NOMO-1 treated with DMSO at 0.1 percent for 48 hours (cell line): ENCODE results near the gene CLSTN1.

ENCODE experiments used
- DNase-seq: peaks from one replicate; lab custom pipeline; 2025; ENCODE audit not compliant: unreplicated experiment; lab: John Stamatoyannopoulos, UW

The CLSTN1 gene

GRCh38 chr1:9688599-9688998 lies 135.2 kb downstream of the CLSTN1 start:
- DNase-seq = no peak

GRCh38 chr1:9687874-9688582 lies 135.7 kb downstream of the CLSTN1 start:
- DNase-seq = no peak

- no peak for DNase-seq
Observed at GRCh38 chr1:9687120-9687873, 136.5 kb downstream of the CLSTN1 start.

GRCh38 chr1:9684801-9685200 lies 139.0 kb downstream of the CLSTN1 start:
- peak; percentile 81 for DNase-seq

GRCh38 chr1:9680828-9681227 lies 142.9 kb downstream of the CLSTN1 start:
- DNase-seq = no peak

GRCh38 chr1:9680091-9680490 lies 143.7 kb downstream of the CLSTN1 start:
- no peak for DNase-seq
